ENCODE measurements around the gene PTPN12.
"Not testable (repeated sequence)": the region's sequence is repeated elsewhere in the genome, so short reads cannot be mapped to it uniquely, and the experiment has no call there.

Gene PTPN12

GRCh38 chr7:77538281-77539212 lies 1.5 kb downstream of the PTPN12 start:
- DNase-seq = no peak

- no peak for DNase-seq
Measured at GRCh38 chr7:77540402-77540822, 3.3 kb downstream of the PTPN12 start.

- not testable (repeated sequence) for DNase-seq
Measured at GRCh38 chr7:77540993-77541392, 3.9 kb downstream of the PTPN12 start.

GRCh38 chr7:77542409-77542808 lies 5.3 kb downstream of the PTPN12 start:
- DNase-seq = no peak

- no peak for DNase-seq
Measured at GRCh38 chr7:77542895-77543294, 5.8 kb downstream of the PTPN12 start.

- DNase-seq = no peak
Measured at GRCh38 chr7:77543910-77544309, 6.8 kb downstream of the PTPN12 start.

GRCh38 chr7:77544518-77544917 lies 7.4 kb downstream of the PTPN12 start:
- DNase-seq = no peak

GRCh38 chr7:77548206-77548605 lies 11.1 kb downstream of the PTPN12 start:
- no peak for DNase-seq

- no peak for DNase-seq
Measured at GRCh38 chr7:77549106-77549870, 12.2 kb downstream of the PTPN12 start.

- no peak for DNase-seq
Measured at GRCh38 chr7:77550586-77550985, 13.5 kb downstream of the PTPN12 start.

- no peak for DNase-seq
Measured at GRCh38 chr7:77553123-77553522, 16.0 kb downstream of the PTPN12 start.

- DNase-seq = no peak
Measured at GRCh38 chr7:77558284-77558967, 21.3 kb downstream of the PTPN12 start.

GRCh38 chr7:77561352-77561751 lies 24.3 kb downstream of the PTPN12 start:
- DNase-seq = no peak

GRCh38 chr7:77563275-77563674 lies 26.2 kb downstream of the PTPN12 start:
- DNase-seq = no peak

- no peak for DNase-seq
Measured at GRCh38 chr7:77565917-77566316, 28.8 kb downstream of the PTPN12 start.

- DNase-seq = no peak
Measured at GRCh38 chr7:77566421-77566820, 29.3 kb downstream of the PTPN12 start.

- DNase-seq = no peak
Measured at GRCh38 chr7:77569514-77570232, 32.6 kb downstream of the PTPN12 start.

- no peak for DNase-seq
Measured at GRCh38 chr7:77570330-77571011, 33.4 kb downstream of the PTPN12 start.

- DNase-seq = no peak
Measured at GRCh38 chr7:77571801-77572200, 34.7 kb downstream of the PTPN12 start.

GRCh38 chr7:77575187-77575586 lies 38.1 kb downstream of the PTPN12 start:
- no peak for DNase-seq

- DNase-seq = no peak
Measured at GRCh38 chr7:77576856-77577255, 39.8 kb downstream of the PTPN12 start.

- DNase-seq = no peak
Measured at GRCh38 chr7:77579797-77580196, 42.7 kb downstream of the PTPN12 start.
